GM12892 (cell line): ENCODE measurements around the gene LRMDA.

Experiments used
- DNase-seq: peaks from one replicate; pipeline ENCODE4 v3.0.0; 2011; ENCODE audit not compliant: insufficient read length
- FAIRE-seq: peaks from 2 replicates; lab custom pipeline; 2011; peaks lifted over from hg19 to GRCh38; lab: Jason Lieb, UNC
- POLR2A ChIP-seq: IDR thresholded peaks from 2 replicates; pipeline ENCODE4 v1.6.1; 2011; ENCODE audit warnings: low read depth, low read length, control low read depth
- POLR2AphosphoS5 ChIP-seq: IDR thresholded peaks from 2 replicates; pipeline ENCODE4 v1.6.1; 2011; ENCODE audit warnings: low read depth, low read length, control low read depth
- TAF1 ChIP-seq: IDR thresholded peaks from 2 replicates; pipeline ENCODE4 v1.6.1; 2011; ENCODE audit warnings: low read depth, mild to moderate bottlenecking, control low read depth, low read length, borderline replicate concordance

LRMDA gene

DNA sequence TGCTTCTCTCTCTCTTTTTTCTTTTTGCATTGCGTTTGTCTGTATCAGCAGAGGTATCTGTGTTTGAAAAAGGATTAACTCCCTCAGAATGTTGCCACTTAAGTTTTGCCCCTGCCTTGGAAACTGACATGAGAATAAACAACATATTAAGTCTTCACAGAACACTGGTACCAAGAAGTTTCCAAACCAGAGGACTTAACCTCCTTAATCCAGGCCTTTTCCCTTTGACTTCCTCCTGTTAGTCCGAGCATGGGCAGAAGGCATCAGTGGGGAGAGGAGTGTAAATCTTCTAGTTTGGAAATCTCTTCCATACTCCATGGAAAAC lies 681.4 kb downstream of the LRMDA start:
- DNase-seq (no peak), FAIRE-seq (no peak)
- TF ChIP-seq TAF1 (no peak), POLR2AphosphoS5 (no peak), POLR2A (no peak)

DNA sequence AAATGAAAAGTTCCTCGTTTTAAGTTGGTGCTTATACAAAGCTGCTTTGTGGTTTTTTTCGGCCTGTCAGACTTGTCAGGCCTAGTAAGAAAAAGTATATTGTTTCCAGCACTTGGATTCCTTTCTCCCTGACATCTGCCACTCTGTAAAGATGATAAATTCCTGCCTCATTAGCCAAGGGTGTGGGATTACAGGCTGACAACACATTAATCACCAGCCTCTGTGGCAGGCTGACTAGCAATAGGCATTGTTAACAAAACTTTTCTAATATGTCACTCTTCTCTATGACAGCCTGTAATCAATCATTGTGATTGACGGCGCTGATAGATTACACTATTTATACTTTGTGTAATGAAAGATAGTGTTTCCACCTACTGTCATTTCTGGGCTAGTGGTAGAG lies 682.5 kb downstream of the LRMDA start:
- DNase-seq (no peak), FAIRE-seq (no peak)
- TF ChIP-seq POLR2AphosphoS5 (no peak), TAF1 (no peak), POLR2A (no peak)

DNA sequence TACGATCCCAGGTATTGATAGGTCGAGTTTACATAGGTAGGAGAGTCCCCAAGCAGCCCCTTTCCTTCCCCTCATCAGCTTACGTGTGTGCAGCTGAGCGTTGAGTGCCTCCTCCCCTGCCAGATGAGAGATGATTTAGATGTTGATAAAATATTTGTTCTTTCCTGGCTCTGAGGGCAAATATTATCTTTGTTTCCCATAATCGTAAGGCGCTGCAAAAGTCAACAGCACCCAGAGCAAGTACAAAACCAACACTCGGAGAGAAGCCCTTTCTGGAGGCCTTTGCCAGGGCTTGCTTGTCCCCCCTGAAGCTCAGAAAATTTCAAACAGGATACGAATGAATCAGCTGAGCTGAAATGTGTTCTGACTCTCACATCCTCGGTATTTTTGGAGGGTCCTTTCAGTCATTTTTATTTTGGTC lies 683.2 kb downstream of the LRMDA start:
- TF ChIP-seq POLR2A (no peak), TAF1 (no peak), POLR2AphosphoS5 (no peak)
- FAIRE-seq (no peak), DNase-seq (no peak)

DNA sequence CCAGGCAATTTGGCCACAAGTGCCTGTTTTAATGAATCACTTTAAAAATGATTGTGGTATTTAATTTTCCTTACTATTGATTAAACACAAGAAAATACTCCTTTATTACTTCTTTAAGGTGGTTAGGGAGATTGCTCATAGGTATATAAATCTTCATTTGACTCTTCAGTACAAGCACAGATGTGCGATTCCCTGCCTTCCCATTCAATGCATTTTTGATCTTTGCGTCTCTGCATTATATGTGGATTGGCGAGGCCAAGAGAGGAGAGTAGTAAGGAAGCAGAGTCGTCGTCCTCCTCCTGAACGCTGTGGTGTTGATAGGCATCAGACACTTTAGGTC lies 683.7 kb downstream of the LRMDA start:
- FAIRE-seq, result no peak
- DNase-seq, result no peak
- TF ChIP-seq POLR2AphosphoS5, result no peak
- TF ChIP-seq TAF1, result no peak
- TF ChIP-seq POLR2A, result no peak

DNA sequence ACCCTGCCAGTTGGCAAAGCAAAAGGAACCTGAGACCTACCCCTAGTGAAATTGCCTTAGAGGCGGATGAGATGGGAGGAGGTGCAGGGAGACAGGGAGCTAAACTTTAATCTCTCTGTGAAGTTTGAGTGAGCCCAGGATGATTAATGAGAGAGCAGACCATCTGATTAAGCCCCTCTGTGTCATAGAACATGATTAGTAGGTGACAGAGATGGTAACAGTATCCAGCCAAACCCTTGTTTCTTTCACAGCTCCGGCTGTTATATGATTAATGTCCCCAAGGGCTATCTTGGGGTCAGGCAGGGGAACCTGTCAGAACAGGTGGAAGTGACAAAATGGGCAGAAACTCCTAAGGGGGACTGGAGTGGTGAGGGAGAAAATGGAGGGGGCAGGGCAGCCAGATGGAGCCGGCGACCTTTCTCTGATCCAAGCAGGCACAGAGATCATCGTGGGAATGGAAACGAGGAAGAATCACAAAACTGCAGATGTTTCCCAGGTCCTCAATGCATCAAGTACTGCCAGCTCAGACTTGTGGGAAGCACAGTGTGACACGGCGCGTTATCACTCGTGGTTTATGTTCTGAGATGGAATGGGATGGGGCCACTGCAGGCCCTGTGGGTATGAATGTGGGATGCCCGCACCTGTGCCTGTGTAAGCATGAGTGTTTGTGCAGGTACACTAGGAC lies 684.2 kb downstream of the LRMDA start:
- no peak for FAIRE-seq
- no peak for DNase-seq
- TF ChIP-seq TAF1, result no peak
- TF ChIP-seq POLR2A, result no peak
- TF ChIP-seq POLR2AphosphoS5, result no peak

DNA sequence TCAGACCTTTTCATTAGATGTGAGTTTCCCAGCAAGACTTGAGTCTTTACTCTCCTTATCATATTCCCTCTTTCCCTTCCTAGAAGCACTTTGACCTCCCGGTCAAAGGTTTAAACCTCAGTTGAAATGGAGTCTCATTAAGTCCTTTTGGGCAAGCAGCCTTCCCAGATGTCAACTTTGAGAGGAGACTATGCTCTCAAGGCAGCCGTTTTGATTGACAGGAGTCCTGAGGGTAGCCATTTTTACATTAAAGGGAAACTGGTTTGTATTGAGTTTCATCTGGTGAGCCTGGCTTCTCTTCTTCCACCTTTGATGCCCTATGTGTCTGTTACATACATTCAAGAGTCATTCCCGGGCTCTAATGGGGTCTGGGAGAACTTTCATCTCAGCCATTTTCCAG lies 685.1 kb downstream of the LRMDA start:
- TF ChIP-seq TAF1 (no peak), POLR2AphosphoS5 (no peak), POLR2A (no peak)
- no peak for DNase-seq
- no peak for FAIRE-seq

DNA sequence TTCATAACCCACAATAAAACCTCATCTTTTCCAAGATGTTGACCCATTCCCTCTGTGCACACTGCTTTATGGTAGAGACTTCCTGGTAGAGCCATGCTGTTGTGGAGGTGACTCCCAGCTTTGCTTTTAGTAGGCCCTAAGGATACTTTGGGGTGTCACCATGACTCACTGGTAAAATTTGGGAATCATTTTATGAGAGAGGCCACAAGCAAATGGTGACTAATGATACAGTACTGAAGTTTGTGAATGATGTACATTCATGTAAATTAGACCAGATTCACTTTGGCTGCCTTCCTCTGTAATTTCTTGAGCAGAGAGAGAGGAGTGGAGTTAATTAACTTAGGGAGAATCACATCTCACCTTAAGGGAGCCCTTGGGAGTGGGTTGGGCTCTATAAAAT lies 686.5 kb downstream of the LRMDA start:
- DNase-seq, result no peak
- no peak for FAIRE-seq
- TF ChIP-seq POLR2AphosphoS5, result no peak
- no peak for TF ChIP-seq POLR2A
- TF ChIP-seq TAF1, result no peak

DNA sequence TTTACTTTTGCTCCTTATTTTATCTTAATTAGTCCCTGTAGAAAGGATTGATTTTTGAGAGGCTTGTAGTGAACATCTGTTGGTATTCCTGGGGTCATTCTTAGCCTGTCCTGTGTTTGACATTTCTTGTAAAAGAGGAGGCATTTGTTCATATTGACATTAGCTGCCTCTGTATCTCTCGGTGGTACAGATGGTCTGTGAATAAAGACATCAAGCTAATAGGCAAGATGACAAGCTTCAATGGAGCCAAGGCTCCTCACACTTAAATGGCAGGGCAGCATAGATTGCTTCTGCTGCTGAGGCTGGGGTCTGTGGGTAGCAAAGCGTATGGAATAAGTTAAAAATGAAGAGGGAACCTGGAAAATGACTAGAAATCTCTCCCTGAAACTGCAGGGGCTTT lies 687.6 kb downstream of the LRMDA start:
- FAIRE-seq (no peak), DNase-seq (no peak)
- no peak for TF ChIP-seq TAF1

DNA sequence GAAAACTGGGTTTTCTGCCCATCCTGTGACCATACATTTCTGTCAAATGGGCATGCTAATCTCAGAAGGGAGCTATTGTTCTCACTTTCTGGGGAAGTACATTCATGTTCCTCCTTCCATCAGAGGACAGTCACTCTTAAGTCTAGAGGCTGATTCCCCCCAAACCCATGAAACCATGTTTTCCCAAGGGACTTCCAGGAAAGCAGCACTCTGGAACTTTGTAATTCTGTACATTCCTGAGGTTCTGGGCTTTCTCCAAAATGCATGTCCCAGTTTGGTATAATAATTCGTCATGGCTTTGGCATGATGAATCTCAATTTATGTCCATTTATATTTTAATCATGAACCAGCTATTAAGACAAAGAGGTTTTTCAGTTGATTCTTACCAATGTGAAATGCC lies 688.1 kb downstream of the LRMDA start:
- no peak for FAIRE-seq
- no peak for TF ChIP-seq TAF1
- no peak for TF ChIP-seq POLR2A
- TF ChIP-seq POLR2AphosphoS5, result no peak
- DNase-seq, result no peak

DNA sequence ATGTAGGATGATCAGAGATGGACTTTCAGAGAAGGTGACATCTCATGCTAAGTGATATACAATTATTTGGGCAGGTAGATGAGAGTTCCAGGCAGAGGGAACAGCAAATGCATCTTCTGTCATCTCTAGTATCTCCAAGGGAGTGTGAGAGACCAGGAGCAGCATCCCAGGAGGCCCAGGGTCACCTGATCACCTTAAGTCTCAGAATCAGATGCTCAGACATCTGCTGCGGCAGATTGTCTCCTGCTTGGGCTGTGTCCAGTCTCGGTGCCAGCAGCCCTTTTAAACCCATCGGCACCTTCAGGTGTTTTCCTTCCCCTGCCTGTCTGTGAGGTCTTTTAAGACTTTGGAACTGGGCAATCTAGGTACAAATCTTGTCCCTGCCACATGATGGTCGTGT lies 690.6 kb downstream of the LRMDA start:
- TF ChIP-seq TAF1, result no peak
- TF ChIP-seq POLR2AphosphoS5, result no peak
- TF ChIP-seq POLR2A, result no peak
- FAIRE-seq, result no peak
- no peak for DNase-seq

DNA sequence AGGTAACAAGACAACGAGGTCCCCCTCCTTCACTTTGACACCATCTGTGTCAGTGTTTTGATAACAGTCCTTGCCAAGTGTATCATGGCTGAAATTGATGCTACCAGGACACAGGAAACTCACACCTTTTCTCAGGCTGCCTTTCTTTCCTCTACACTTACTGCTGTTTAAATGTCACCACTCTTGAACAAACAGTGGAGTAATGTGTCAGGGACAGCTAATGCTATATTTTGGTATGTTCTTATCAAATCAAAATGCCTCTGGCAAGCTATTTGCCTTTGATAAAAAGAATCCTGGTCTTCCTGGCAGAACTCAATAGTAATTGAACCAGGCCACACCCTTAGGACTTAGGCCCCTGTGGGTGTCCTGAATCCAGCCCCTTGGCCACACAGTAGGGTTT lies 692.9 kb downstream of the LRMDA start:
- DNase-seq (no peak), FAIRE-seq (no peak)
- TF ChIP-seq POLR2A (no peak), TAF1 (no peak), POLR2AphosphoS5 (no peak)

DNA sequence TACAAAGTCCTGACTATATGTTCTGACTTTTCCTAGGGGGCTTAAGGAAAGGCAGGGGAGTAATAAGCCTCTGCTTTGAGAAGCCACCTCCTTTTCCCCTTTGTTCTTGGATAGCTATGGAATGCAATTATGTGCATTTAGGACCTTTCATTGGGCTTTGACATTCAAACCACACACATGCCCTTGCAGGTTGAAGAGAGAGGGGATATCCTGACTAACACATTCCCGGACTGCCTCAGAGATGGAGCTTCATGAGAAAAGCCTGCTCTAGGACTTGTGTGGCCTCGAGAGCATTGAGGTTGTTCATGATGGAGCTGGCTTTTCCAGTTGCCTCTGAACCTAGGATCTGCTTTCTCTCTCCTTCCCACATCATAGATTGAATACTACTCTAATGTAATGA lies 694.5 kb downstream of the LRMDA start:
- TF ChIP-seq TAF1, result no peak
- no peak for TF ChIP-seq POLR2AphosphoS5
- TF ChIP-seq POLR2A, result no peak
- FAIRE-seq (no peak), DNase-seq (no peak)
